A549 (cell line): ENCODE results near the gene NPIPB8. TPM values are rescaled to one million over a fixed set of nuclear protein-coding genes. Genes with fewer than 3 reads are reported as not detected.

Experiments used
- ATAC-seq, 2 experiments: fragments of 200-7000 bp in 1 of 2; fragments of >200 bp in 1 of 2; cut with Nextera tagmentation in 1 of 2; cut with Tn5 transposase in 1 of 2; 3 replicates each; pipeline versions ENCODE4 v1.8.0 to v1.9.1; 2018 to 2020; ENCODE audit warnings: mild to moderate bottlenecking in 1 of 2, moderate library complexity in 1 of 2
- CTCF ChIA-PET: fragments of 300-600 bp; sonication (Branson Sonifier 250); formaldehyde crosslinking; extraction: SDS; loops from one replicate; lab custom pipeline; 2021; ENCODE audit warnings: antibody characterized with exemption, inconsistent platforms; lab: Yijun Ruan, JAX
- POLR2A ChIA-PET: fragments of 350-600 bp; formaldehyde crosslinking; extraction: SDS; loops from one replicate; lab custom pipeline; 2021; ENCODE audit warnings: antibody characterized with exemption, inconsistent platforms; lab: Yijun Ruan, JAX
- DNase-seq, 2 experiments: peaks; one replicate each; pipeline versions ENCODE4 v3.0.0 to v3.0.0-alpha.2; 2011 to 2016; ENCODE audit warnings: low read depth in 1 of 2, low spot score in 1 of 2
- FAIRE-seq: peaks from 2 replicates; lab custom pipeline; 2011; peaks lifted over from hg19 to GRCh38; lab: Jason Lieb, UNC
- H3K27ac ChIP-seq, 2 experiments: fragments of >200 bp; sonication (Bioruptor Twin); formaldehyde crosslinking; 3 replicates each; pipeline ENCODE4 v1.5.1; 2016 to 2017
- H3K4me1 ChIP-seq: fragments of >200 bp; sonication (Bioruptor Twin); formaldehyde crosslinking; 3 replicates; pipeline ENCODE4 v1.6.1; 2016
- H3K4me2 ChIP-seq: fragments of >200 bp; sonication (Bioruptor Twin); formaldehyde crosslinking; 3 replicates; pipeline ENCODE4 v1.6.1; 2016
- H3K4me3 ChIP-seq: fragments of >200 bp; sonication (Bioruptor Twin); formaldehyde crosslinking; 3 replicates; pipeline ENCODE4 v1.5.1; 2016
- H3K9me3 ChIP-seq: fragments of >200 bp; sonication (Bioruptor Twin); formaldehyde crosslinking; 3 replicates; pipeline ENCODE4 v1.6.1; 2016
- BHLHE40 ChIP-seq: IDR thresholded peaks from 2 replicates; pipeline ENCODE4 v1.6.1; 2012; ENCODE audit warnings: low read depth, low read length, inconsistent platforms
- CBX2 ChIP-seq: fragments of 200-600 bp; sonication (generic); IDR thresholded peaks from 2 replicates; pipeline ENCODE4 v1.6.1; 2016; ENCODE audit warnings: low read depth, mild to moderate bottlenecking, borderline replicate concordance
- CEBPB ChIP-seq, 2 experiments: fragments of >200 bp in 1 of 2; sonication (Bioruptor Twin) in 1 of 2; formaldehyde crosslinking in 1 of 2; IDR thresholded peaks; 2 replicates each; pipeline ENCODE4 v1.6.1; 2012 to 2016
- CHD4 ChIP-seq: fragments of 200-600 bp; sonication (generic); IDR thresholded peaks from 2 replicates; pipeline ENCODE4 v1.6.1; 2016; ENCODE audit warnings: antibody characterized with exemption, mild to moderate bottlenecking, borderline replicate concordance
- EHMT2 ChIP-seq: fragments of 200-600 bp; sonication (generic); IDR thresholded peaks from 2 replicates; pipeline ENCODE4 v1.6.1; 2016; ENCODE audit warnings: antibody characterized with exemption, low read depth, mild to moderate bottlenecking, moderate library complexity
- EP300 ChIP-seq, 2 experiments: fragments of >200 bp; sonication (Bioruptor Twin); formaldehyde crosslinking; IDR thresholded peaks; 2 replicates in 1 of 2; 3 replicates in 1 of 2; pipeline ENCODE4 v1.6.1; 2016 to 2017
- ESRRA ChIP-seq: fragments of 150-350 bp; IDR thresholded peaks from 2 replicates; pipeline ENCODE4 v1.6.1; 2014; ENCODE audit warnings: mild to moderate bottlenecking, low read length, borderline replicate concordance
- FOXS1 ChIP-seq: fragments of 250-450 bp; sonication (Bioruptor Pico); IDR thresholded peaks from 2 replicates; pipeline ENCODE4 v1.5.0; 2020; ENCODE audit warnings: mild to moderate bottlenecking, moderate library complexity
- GATA3 ChIP-seq: IDR thresholded peaks from 2 replicates; pipeline ENCODE4 v1.6.1; 2012; ENCODE audit warnings: borderline replicate concordance
- HDAC2 ChIP-seq: fragments of 200-600 bp; sonication (generic); IDR thresholded peaks from 2 replicates; pipeline ENCODE4 v1.6.1; 2016
- HEYL ChIP-seq: fragments of 250-450 bp; sonication (Bioruptor Pico); IDR thresholded peaks from 2 replicates; pipeline ENCODE4 v1.8.0; 2021; ENCODE audit warnings: mild to moderate bottlenecking, moderate library complexity
- HOXA7 ChIP-seq: fragments of 250-450 bp; sonication (Bioruptor Pico); IDR thresholded peaks from 2 replicates; pipeline ENCODE4 v1.5.0; 2020; ENCODE audit warnings: mild to moderate bottlenecking, moderate library complexity
- JUN ChIP-seq, 2 experiments: fragments of >200 bp; sonication (Bioruptor Twin); formaldehyde crosslinking; IDR thresholded peaks; 2 replicates in 1 of 2; 3 replicates in 1 of 2; pipeline ENCODE4 v1.6.1; 2016 to 2017
- KDM5A ChIP-seq: fragments of 200-600 bp; sonication (generic); IDR thresholded peaks from 2 replicates; pipeline ENCODE4 v1.6.1; 2016; ENCODE audit warnings: antibody characterized with exemption, mild to moderate bottlenecking
- MAZ ChIP-seq: fragments of 150-350 bp; IDR thresholded peaks from 2 replicates; pipeline ENCODE4 v1.6.1; 2014; ENCODE audit warnings: antibody characterized with exemption, low read depth, low read length, borderline replicate concordance
- MYC ChIP-seq: IDR thresholded peaks from 2 replicates; pipeline ENCODE4 v1.6.1; 2012; ENCODE audit warnings: mild to moderate bottlenecking, inconsistent platforms, low read length, improper control_type of control experiment, borderline replicate concordance
- NPAS2 ChIP-seq: fragments of 250-450 bp; sonication (Bioruptor Pico); IDR thresholded peaks from 2 replicates; pipeline ENCODE4 v1.8.0; 2022; ENCODE audit warnings: mild to moderate bottlenecking, moderate library complexity, borderline replicate concordance
- PHF8 ChIP-seq: fragments of 200-600 bp; sonication (generic); IDR thresholded peaks from 2 replicates; pipeline ENCODE4 v1.6.1; 2016; ENCODE audit warnings: low read depth, mild to moderate bottlenecking, antibody characterized with exemption, moderate library complexity, borderline replicate concordance
- POLR2A ChIP-seq: IDR thresholded peaks from 2 replicates; pipeline ENCODE4 v1.6.1; 2012; ENCODE audit warnings: mild to moderate bottlenecking, low read length
- POLR2AphosphoS2 ChIP-seq: conservative IDR thresholded peaks from 2 replicates; pipeline ENCODE4 v1.6.1; 2012; ENCODE audit warnings: low read length, improper control_type of control experiment, inconsistent platforms
- RARB ChIP-seq: fragments of 250-450 bp; sonication (Bioruptor Pico); IDR thresholded peaks from 2 replicates; pipeline ENCODE4 v1.8.0; 2021; ENCODE audit warnings: mild to moderate bottlenecking, moderate library complexity
- SMC3 ChIP-seq: fragments of >200 bp; sonication (Bioruptor Twin); formaldehyde crosslinking; IDR thresholded peaks from 3 replicates; pipeline ENCODE4 v1.6.1; 2018; ENCODE audit warnings: inconsistent platforms
- TFCP2L1 ChIP-seq: fragments of 250-450 bp; sonication (Bioruptor Pico); IDR thresholded peaks from 2 replicates; pipeline ENCODE4 v1.5.0; 2021; ENCODE audit warnings: mild to moderate bottlenecking
- ZFP36 ChIP-seq: fragments of 450-650 bp; IDR thresholded peaks from 2 replicates; pipeline ENCODE4 v1.6.1; 2014; ENCODE audit warnings: borderline replicate concordance; ENCODE audit not compliant: partially characterized antibody
- ZSCAN20 ChIP-seq: fragments of 250-450 bp; sonication (Bioruptor Pico); IDR thresholded peaks from 2 replicates; pipeline ENCODE4 v1.8.0; 2022; ENCODE audit warnings: mild to moderate bottlenecking, moderate library complexity
- WGBS: methylation state at CpG from one replicate; pipeline ENCODE4 v1.1.6; 2017; ENCODE audit errors: missing lambda C conversion rate; 5-methylcytosine and 5-hydroxymethylcytosine counted together
- polyA plus RNA-seq, 4 experiments: library from polyadenylated mRNA; depleted of rRNA in 3 of 4; stranded (reverse); fragments of >200 nt; fragmentation: RNase III in 1 of 4; extraction: RNeasy Plus Mini Kit Qiagen cat#74134 plus additional on column Dnase treatment in 1 of 4; gene quantifications; 2 replicates in 3 of 4; 3 replicates in 1 of 4; pipeline ENCODE4 v1.2.3, GENCODE V29; 2011 to 2017
- TF ChIP-seq, protein P1 (sequence below): IDR thresholded peaks from 2 replicates; pipeline ENCODE4 v1.6.1; 2012
- TF ChIP-seq, protein P2 (sequence below): fragments of 150-350 bp; IDR thresholded peaks from 2 replicates; pipeline ENCODE4 v1.6.1; 2014; ENCODE audit warnings: low read depth, mild to moderate bottlenecking, low read length
- TF ChIP-seq, protein P3 (sequence below): fragments of 250-450 bp; sonication (Bioruptor Pico); IDR thresholded peaks from 2 replicates; pipeline ENCODE4 v1.5.0; 2021; ENCODE audit warnings: mild to moderate bottlenecking, moderate library complexity, borderline replicate concordance

Gene NPIPB8
- polyA plus RNA-seq, 2 of the 4 experiments (the other 2 are of a cell fraction): 0.98 to 1.0 TPM

DNA sequence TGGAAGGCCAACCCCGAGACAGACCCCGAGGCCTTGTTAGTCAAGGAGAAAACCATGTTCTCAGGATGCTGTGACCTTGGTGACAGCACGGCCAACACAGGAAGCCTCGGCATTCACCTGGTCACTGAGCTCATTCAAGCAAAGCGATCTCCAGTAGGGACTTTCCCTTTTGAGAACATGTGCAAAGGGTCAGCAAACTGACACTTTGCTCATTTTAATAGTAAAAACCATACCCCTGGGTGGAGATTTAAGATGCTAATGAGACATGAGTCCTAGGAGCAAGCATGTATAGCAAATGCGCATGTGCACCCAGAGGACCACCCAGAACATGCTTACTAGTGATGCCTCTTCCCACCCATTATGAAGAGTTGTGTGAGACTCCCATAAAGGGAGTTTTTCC, 35.3 kb upstream of the NPIPB8 start:
- ChIA-PET CTCF (interaction anchor here (1.8 kb wide), 1 partner anchor 20 kb away, joined by 4 read pairs; no protein-coding TSS in a partner anchor), POLR2A (no interaction called here)
- no peak for ATAC-seq
- no peaks in the 10 kb centered on the region for H3K9me3 ChIP-seq
- WGBS: 58% methylated on average over 4 of the region's 6 CpGs
- no peak overlapping the region for H3K4me3 ChIP-seq
- H3K4me2 ChIP-seq: no peak overlapping the region
- no peak for DNase-seq
- no peaks in the 10 kb centered on the region for H3K4me1 ChIP-seq
- H3K27ac ChIP-seq: no peak overlapping the region
- no peak for FAIRE-seq
- TF ChIP-seq HEYL (CRISPR knock-in tag) (no peak), TFCP2L1 (CRISPR knock-in tag) (no peak), CBX2 (no peak), KDM5A (no peak), CEBPB (IDR thresholded peaks at IDR 0.05) (no peak), EP300 (IDR thresholded peaks at IDR 0.05) (no peak), ZSCAN20 (CRISPR knock-in tag) (no peak), RARB (CRISPR knock-in tag) (no peak), POLR2A (no peak), HDAC2 (no peak), FOXS1 (CRISPR knock-in tag) (no peak), CHD4 (no peak), JUN (IDR thresholded peaks at IDR 0.05) (no peak), EHMT2 (no peak), MAZ (no peak)
- TF ChIP-seq, protein P1, sequence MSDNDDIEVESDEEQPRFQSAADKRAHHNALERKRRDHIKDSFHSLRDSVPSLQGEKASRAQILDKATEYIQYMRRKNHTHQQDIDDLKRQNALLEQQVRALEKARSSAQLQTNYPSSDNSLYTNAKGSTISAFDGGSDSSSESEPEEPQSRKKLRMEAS: no peak
- TF ChIP-seq, protein P2, sequence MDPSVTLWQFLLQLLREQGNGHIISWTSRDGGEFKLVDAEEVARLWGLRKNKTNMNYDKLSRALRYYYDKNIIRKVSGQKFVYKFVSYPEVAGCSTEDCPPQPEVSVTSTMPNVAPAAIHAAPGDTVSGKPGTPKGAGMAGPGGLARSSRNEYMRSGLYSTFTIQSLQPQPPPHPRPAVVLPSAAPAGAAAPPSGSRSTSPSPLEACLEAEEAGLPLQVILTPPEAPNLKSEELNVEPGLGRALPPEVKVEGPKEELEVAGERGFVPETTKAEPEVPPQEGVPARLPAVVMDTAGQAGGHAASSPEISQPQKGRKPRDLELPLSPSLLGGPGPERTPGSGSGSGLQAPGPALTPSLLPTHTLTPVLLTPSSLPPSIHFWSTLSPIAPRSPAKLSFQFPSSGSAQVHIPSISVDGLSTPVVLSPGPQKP: no peak

DNA sequence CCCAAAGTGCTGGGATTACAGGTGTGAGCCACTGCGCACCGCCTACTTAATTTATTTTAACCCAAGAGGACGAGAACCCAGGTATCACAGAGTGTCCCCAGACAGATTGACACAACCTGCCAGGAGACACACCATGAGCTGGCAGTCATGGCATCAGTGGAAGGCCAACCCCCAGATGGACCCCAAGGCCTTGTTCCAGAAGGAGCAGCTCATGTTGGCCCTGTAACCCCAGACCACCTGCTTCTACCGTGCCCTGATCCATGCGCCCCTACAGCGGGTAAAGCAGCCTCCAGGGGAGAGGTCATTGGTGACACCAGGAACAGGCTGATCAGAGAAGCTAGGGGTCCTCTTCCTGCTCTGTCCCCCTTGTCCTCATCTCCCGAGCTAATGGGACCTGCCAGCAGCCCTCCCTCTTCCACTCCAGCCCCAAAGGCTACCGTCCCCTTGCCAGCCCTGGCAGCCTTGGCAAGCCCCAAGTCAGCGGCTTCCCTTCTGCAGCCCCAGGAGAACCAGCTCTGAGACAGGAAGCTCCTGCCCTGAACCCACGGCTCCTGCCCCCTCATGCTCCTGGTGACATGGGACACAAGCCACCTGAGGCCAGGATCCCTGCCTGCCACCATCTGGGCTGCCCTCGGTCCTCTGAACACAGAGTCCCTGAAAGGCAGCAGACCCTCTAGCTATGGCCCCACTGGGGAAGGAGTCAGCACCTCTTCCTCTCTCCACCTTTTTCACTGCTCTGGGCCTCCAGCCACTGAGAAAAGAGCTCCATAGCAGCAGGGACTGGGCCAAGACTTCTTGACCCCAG, 34.3 kb upstream of the NPIPB8 start:
- no peak overlapping the region for H3K4me3 ChIP-seq
- TF ChIP-seq ZFP36 (no peak), HEYL (CRISPR knock-in tag) (no peak), BHLHE40 (no peak), CBX2 (no peak), HOXA7 (no peak), PHF8 (no peak), TFCP2L1 (CRISPR knock-in tag) (no peak), POLR2AphosphoS2 (no peak), EP300 (IDR thresholded peaks at IDR 0.05) (no peak), GATA3 (no peak), EHMT2 (no peak), RARB (CRISPR knock-in tag) (no peak), SMC3 (no peak), KDM5A (no peak), NPAS2 (CRISPR knock-in tag) (no peak), ESRRA (no peak), MYC (no peak)
- TF ChIP-seq, protein P3, sequence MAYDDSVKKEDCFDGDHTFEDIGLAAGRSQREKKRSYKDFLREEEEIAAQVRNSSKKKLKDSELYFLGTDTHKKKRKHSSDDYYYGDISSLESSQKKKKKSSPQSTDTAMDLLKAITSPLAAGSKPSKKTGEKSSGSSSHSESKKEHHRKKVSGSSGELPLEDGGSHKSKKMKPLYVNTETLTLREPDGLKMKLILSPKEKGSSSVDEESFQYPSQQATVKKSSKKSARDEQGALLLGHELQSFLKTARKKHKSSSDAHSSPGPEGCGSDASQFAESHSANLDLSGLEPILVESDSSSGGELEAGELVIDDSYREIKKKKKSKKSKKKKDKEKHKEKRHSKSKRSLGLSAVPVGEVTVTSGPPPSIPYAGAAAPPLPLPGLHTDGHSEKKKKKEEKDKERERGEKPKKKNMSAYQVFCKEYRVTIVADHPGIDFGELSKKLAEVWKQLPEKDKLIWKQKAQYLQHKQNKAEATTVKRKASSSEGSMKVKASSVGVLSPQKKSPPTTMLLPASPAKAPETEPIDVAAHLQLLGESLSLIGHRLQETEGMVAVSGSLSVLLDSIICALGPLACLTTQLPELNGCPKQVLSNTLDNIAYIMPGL (CRISPR knock-in tag): no peak
- TF ChIP-seq, all 56 proteins: peak for 0
- Histone ChIP-seq H3K4me2 (no peak overlapping the region), H3K4me1 (no peaks in the 10 kb centered on the region), H3K9me3 (no peaks in the 10 kb centered on the region), H3K27ac (no peak overlapping the region)
- DNase-seq: no peak
- POLR2A ChIA-PET: interaction anchor here (0.6 kb wide), 1 partner anchor 1335 kb away, joined by 5 read pairs; the partner anchor contains the start of gene NSMCE1
- FAIRE-seq: no peak
- CTCF ChIA-PET: interaction anchor here (0.6 to 2.1 kb wide), 4 partner anchors 13 to 326 kb away, joined by 3 to 9 read pairs (median 4); no protein-coding TSS in a partner anchor
- no peak for ATAC-seq
- WGBS: 79% methylated on average over 10 of the region's 11 CpGs
